ENCODE measurements around the gene SNAPC3. TPM values are rescaled to one million over a fixed set of nuclear protein-coding genes. Genes with fewer than 3 reads are reported as not detected.

Gene SNAPC3
- total RNA-seq, 2 experiments from 2014 or later = 54.2 to 57.2 TPM

GRCh38 chr9:15499139-15499538 lies 76.5 kb downstream of the SNAPC3 start:
- Histone ChIP-seq H3K9me3 (ENCODE audit: low read length) (peaks cover 27% of the 10 kb centered on the region; the same call in 1 of the 2 replicates), H2AFZ (ENCODE audit: low read length) (no peak overlapping the region), H3K4me3 (ENCODE audit: low read depth, low read length, poor library complexity, severe bottlenecking) (no peak overlapping the region), H4K20me1 (ENCODE audit: insufficient read depth, low read length) (0 out of 2 replicates have a peak, but pooled peaks cover 6% of the 10 kb centered on the region), H3K4me2 (ENCODE audit: low read length) (no peak overlapping the region), H3K9me2 (ENCODE audit: insufficient read depth, low read length) (no peaks in the 10 kb centered on the region), H3K27ac (ENCODE audit: low read depth, low read length, poor library complexity, severe bottlenecking) (no peak overlapping the region), H3K4me1 (ENCODE audit: insufficient read depth, low read length, poor library complexity, severe bottlenecking) (no peaks in the 10 kb centered on the region), H3K79me2 (ENCODE audit: insufficient read depth, low read depth, low read length) (peaks cover 96% of the 10 kb centered on the region), H3K36me3 (ENCODE audit: insufficient read depth, low read length) (peaks cover 98% of the 10 kb centered on the region)
- TF ChIP-seq, protein P1, sequence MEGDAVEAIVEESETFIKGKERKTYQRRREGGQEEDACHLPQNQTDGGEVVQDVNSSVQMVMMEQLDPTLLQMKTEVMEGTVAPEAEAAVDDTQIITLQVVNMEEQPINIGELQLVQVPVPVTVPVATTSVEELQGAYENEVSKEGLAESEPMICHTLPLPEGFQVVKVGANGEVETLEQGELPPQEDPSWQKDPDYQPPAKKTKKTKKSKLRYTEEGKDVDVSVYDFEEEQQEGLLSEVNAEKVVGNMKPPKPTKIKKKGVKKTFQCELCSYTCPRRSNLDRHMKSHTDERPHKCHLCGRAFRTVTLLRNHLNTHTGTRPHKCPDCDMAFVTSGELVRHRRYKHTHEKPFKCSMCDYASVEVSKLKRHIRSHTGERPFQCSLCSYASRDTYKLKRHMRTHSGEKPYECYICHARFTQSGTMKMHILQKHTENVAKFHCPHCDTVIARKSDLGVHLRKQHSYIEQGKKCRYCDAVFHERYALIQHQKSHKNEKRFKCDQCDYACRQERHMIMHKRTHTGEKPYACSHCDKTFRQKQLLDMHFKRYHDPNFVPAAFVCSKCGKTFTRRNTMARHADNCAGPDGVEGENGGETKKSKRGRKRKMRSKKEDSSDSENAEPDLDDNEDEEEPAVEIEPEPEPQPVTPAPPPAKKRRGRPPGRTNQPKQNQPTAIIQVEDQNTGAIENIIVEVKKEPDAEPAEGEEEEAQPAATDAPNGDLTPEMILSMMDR (conservative IDR thresholded peaks at IDR 0.05; ENCODE audit: low read length) = no peak
- TF ChIP-seq EZH2phosphoT487 (IDR thresholded peaks at IDR 0.05; ENCODE audit: borderline replicate concordance, low read depth, low read length) = no peak
- intact Hi-C loops (cut with micrococcal nuclease; ENCODE audit: unreplicated experiment) = no loop called here
- BruUV-seq (replicated peaks) = no TSS peak
- no peak for DNase-seq (ENCODE audit: low spot score)
- POLR2A ChIA-PET = interaction anchor here (1.0 kb wide), 1 partner anchor 11 kb away, joined by 3 read pairs; no protein-coding TSS in a partner anchor
- CTCF ChIA-PET (ENCODE audit: unreplicated experiment) = no interaction called here

DNA sequence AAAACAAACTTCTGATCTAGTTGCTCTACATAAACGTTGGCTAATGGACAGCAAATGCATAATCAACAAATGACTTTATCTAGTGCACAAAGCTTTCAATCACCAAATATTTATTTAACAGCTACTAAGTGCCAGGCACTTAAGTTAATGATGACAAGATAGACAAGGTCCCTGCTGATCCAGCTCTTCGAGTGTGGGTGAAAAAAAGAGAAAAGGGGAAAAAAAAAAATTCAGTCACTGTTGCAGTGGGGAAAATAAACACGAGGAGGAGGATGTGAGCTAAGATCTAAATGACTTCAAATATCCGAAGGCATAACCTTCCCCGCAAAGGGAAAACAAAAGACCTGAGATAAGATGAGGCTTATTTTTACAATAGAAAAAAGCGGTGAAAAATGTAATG lies 78.5 kb downstream of the SNAPC3 start:
- no TSS peak for BruUV-seq (replicated peaks)
- Histone ChIP-seq H3K27ac (ENCODE audit: low read depth, low read length, poor library complexity, severe bottlenecking) (no peak overlapping the region), H3K4me2 (ENCODE audit: low read length) (no peak overlapping the region), H3K9me2 (ENCODE audit: insufficient read depth, low read length) (no peaks in the 10 kb centered on the region), H4K20me1 (ENCODE audit: insufficient read depth, low read length) (peaks cover 6% of the 10 kb centered on the region; the same call in 1 of the 2 replicates), H3K9me3 (ENCODE audit: low read length) (0 out of 2 replicates have a peak, but pooled peaks cover 9% of the 10 kb centered on the region), H3K4me3 (ENCODE audit: low read depth, low read length, poor library complexity, severe bottlenecking) (no peak overlapping the region), H2AFZ (ENCODE audit: low read length) (no peak overlapping the region), H3K36me3 (ENCODE audit: insufficient read depth, low read length) (peaks cover 98% of the 10 kb centered on the region), H3K79me2 (ENCODE audit: insufficient read depth, low read depth, low read length) (peaks cover 96% of the 10 kb centered on the region), H3K4me1 (ENCODE audit: insufficient read depth, low read length, poor library complexity, severe bottlenecking) (no peaks in the 10 kb centered on the region)
- no peak for DNase-seq (ENCODE audit: low spot score)
- POLR2A ChIA-PET = interaction anchor here (0.6 to 1.4 kb wide), 4 partner anchors 12 to 255 kb away, joined by 3 to 6 read pairs (median 4); no protein-coding TSS in a partner anchor
- CTCF ChIA-PET (ENCODE audit: unreplicated experiment) = no interaction called here
- intact Hi-C loops (cut with micrococcal nuclease; ENCODE audit: unreplicated experiment) = no loop called here
- TF ChIP-seq EZH2phosphoT487 (IDR thresholded peaks at IDR 0.05; ENCODE audit: borderline replicate concordance, low read depth, low read length) = no peak
- TF ChIP-seq, protein P1 (conservative IDR thresholded peaks at IDR 0.05; ENCODE audit: low read length) = no peak

DNA sequence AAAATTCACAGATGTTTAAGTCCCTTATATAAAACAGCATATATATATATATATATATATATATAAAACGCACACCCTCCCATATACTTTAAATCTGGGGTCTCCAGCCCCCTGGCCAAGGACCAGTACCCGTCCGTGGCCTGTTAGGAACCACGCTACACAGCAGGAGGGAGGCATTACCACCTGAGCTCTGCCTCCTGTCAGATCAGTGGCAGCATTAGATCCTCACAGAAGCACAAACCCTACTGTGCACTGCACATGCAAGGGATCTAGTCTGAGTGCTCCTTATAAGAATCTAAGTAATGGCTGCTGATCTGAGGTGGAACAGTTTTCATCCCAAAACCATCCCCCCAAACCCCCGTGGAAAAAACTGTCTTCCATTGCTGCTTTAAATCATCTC lies 79.1 kb downstream of the SNAPC3 start:
- peaks cover 98% of the 10 kb centered on the region for H3K79me2 ChIP-seq (ENCODE audit: insufficient read depth, low read depth, low read length)
- H3K36me3 ChIP-seq (ENCODE audit: insufficient read depth, low read length) = peaks cover 98% of the 10 kb centered on the region
- CTCF ChIA-PET (ENCODE audit: unreplicated experiment) = no interaction called here

More for the DNA sequence above, 79.1 kb downstream of the SNAPC3 start:
- Histone ChIP-seq H3K9me3 (ENCODE audit: low read length) (0 out of 2 replicates have a peak, but pooled peaks cover 3% of the 10 kb centered on the region), H2AFZ (ENCODE audit: low read length) (no peak overlapping the region), H3K9me2 (ENCODE audit: insufficient read depth, low read length) (no peaks in the 10 kb centered on the region), H3K4me3 (ENCODE audit: low read depth, low read length, poor library complexity, severe bottlenecking) (no peak overlapping the region), H4K20me1 (ENCODE audit: insufficient read depth, low read length) (peaks cover 9% of the 10 kb centered on the region), H3K4me1 (ENCODE audit: insufficient read depth, low read length, poor library complexity, severe bottlenecking) (no peaks in the 10 kb centered on the region), H3K4me2 (ENCODE audit: low read length) (no peak overlapping the region), H3K27ac (ENCODE audit: low read depth, low read length, poor library complexity, severe bottlenecking) (no peak overlapping the region)
- POLR2A ChIA-PET = interaction anchor here (0.6 kb wide), 1 partner anchor 255 kb away, joined by 4 read pairs; no protein-coding TSS in a partner anchor
- TF ChIP-seq, protein P1 (conservative IDR thresholded peaks at IDR 0.05; ENCODE audit: low read length) = no peak
- no peak for TF ChIP-seq EZH2phosphoT487 (IDR thresholded peaks at IDR 0.05; ENCODE audit: borderline replicate concordance, low read depth, low read length)
- intact Hi-C loops (cut with micrococcal nuclease; ENCODE audit: unreplicated experiment) = no loop called here
- DNase-seq (ENCODE audit: low spot score) = no peak
- BruUV-seq (replicated peaks) = no TSS peak

All from OCI-LY7 (cell line).